H1 (cell line): ENCODE data around the gene CNOT8. TPM values are rescaled to one million over a fixed set of nuclear protein-coding genes. Genes with fewer than 3 reads are reported as not detected.

ENCODE experiments used
- CTCF ChIA-PET: fragments of 300-600 bp; sonication (Branson Sonifier 250); formaldehyde crosslinking; loops from one replicate; lab custom pipeline; 2021; ENCODE audit not compliant: partially characterized antibody; lab: Charles Lee
- POLR2A ChIA-PET: fragments of 300-600 bp; sonication (Branson Sonifier 250); formaldehyde crosslinking; loops from one replicate; lab custom pipeline; 2021; ENCODE audit warnings: inconsistent platforms; ENCODE audit not compliant: partially characterized antibody; lab: Charles Lee
- DNase-seq, 2 experiments: peaks; one replicate each; pipeline versions ENCODE4 v3.0.0 to v3.0.0-alpha.2; 2010 to 2022; ENCODE audit warnings: low spot score in 2 of 2, low read depth in 1 of 2, mixed read lengths in 1 of 2
- FAIRE-seq: peaks from 2 replicates; lab custom pipeline; 2011; peaks lifted over from hg19 to GRCh38; lab: Jason Lieb, UNC
- H2AFZ ChIP-seq: 2 replicates; pipeline ENCODE4 v1.8.1; 2012; ENCODE audit warnings: low read length, inconsistent platforms
- H2AK5ac ChIP-seq: 2 replicates; pipeline ENCODE4 v1.6.1; 2013; ENCODE audit warnings: low read depth, low read length
- H2BK120ac ChIP-seq: replicated peaks from 2 replicates; pipeline ENCODE3; 2013; ENCODE audit warnings: low read depth, low read length, inconsistent platforms
- H2BK12ac ChIP-seq: 2 replicates; pipeline ENCODE4 v1.6.1; 2013; ENCODE audit warnings: low read depth, low read length
- H2BK15ac ChIP-seq: 2 replicates; pipeline ENCODE4 v1.6.1; 2013; ENCODE audit warnings: low read length
- H2BK20ac ChIP-seq: 2 replicates; pipeline ENCODE4 v1.6.1; 2013; ENCODE audit warnings: low read length
- H2BK5ac ChIP-seq: 2 replicates; pipeline ENCODE4 v1.6.1; 2013; ENCODE audit warnings: low read depth, low read length
- H3K14ac ChIP-seq: 2 replicates; pipeline ENCODE4 v1.6.1; 2013; ENCODE audit warnings: inconsistent platforms; ENCODE audit not compliant: insufficient read length
- H3K18ac ChIP-seq: 2 replicates; pipeline ENCODE4 v1.6.1; 2013; ENCODE audit warnings: low read length; ENCODE audit errors: extremely low read depth
- H3K23ac ChIP-seq: 2 replicates; pipeline ENCODE4 v1.6.1; 2013; ENCODE audit warnings: inconsistent platforms; ENCODE audit not compliant: insufficient read length
- H3K23me2 ChIP-seq: 2 replicates; pipeline ENCODE4 v1.6.1; 2013; ENCODE audit warnings: low read depth, low read length
- H3K27ac ChIP-seq: 2 replicates; pipeline ENCODE4 v1.6.1; 2011; ENCODE audit warnings: low read depth, low read length, inconsistent platforms
- H3K27me3 ChIP-seq, 4 experiments: replicated peaks in 1 of 4; 1 replicate in 1 of 4; 2 replicates in 3 of 4; pipeline versions ENCODE4 v1.6.1 to v1.8.1; 2011 to 2013; ENCODE audit warnings: low read length in 3 of 4, mild to moderate bottlenecking in 3 of 4, inconsistent platforms in 2 of 4, mixed read lengths in 2 of 4, moderate library complexity in 1 of 4; ENCODE audit not compliant: control insufficient read depth in 3 of 4, insufficient read depth in 3 of 4; ENCODE audit errors: extremely low read depth in 1 of 4
- H3K36me3 ChIP-seq, 4 experiments: 2 replicates each; pipeline versions ENCODE4 v1.6.1 to v1.8.1; 2011 to 2013; ENCODE audit warnings: mild to moderate bottlenecking in 4 of 4, low read length in 3 of 4, moderate library complexity in 2 of 4, control low read depth in 1 of 4, inconsistent platforms in 1 of 4; ENCODE audit not compliant: insufficient read depth in 4 of 4, control insufficient read depth in 2 of 4
- H3K4ac ChIP-seq: replicated peaks from 2 replicates; pipeline ENCODE3; 2013; ENCODE audit warnings: low read length, low read depth, mixed read lengths, inconsistent platforms; ENCODE audit not compliant: insufficient read length
- H3K4me1 ChIP-seq, 4 experiments: replicated peaks in 1 of 4; 1 replicate in 1 of 4; 2 replicates in 3 of 4; pipeline versions ENCODE4 v1.6.1 to v1.8.1; 2011 to 2013; ENCODE audit warnings: low read length in 3 of 4, inconsistent platforms in 2 of 4, mixed read lengths in 1 of 4; ENCODE audit not compliant: insufficient read depth in 4 of 4, control insufficient read depth in 3 of 4
- H3K4me2 ChIP-seq, 2 experiments: 2 replicates each; pipeline versions ENCODE4 v1.6.1 to v1.8.1; 2011 to 2013; ENCODE audit warnings: low read depth in 2 of 2, low read length in 2 of 2, control low read depth in 1 of 2, inconsistent platforms in 1 of 2, mild to moderate bottlenecking in 1 of 2; ENCODE audit not compliant: insufficient read depth in 1 of 2
- H3K4me3 ChIP-seq, 4 experiments: fragments of 200-600, 300-600 bp in 1 of 4; sonication (generic), shearing (Covaris generic), sonication (Bioruptor Twin) in 1 of 4; 2 replicates each; pipeline versions ENCODE4 v1.5.1 to v1.8.1; 2011 to 2016; ENCODE audit warnings: low read length in 4 of 4, low read depth in 3 of 4, control low read depth in 2 of 4, inconsistent platforms in 2 of 4, mild to moderate bottlenecking in 2 of 4, mixed read lengths in 1 of 4, moderate library complexity in 1 of 4; ENCODE audit not compliant: insufficient read depth in 2 of 4; ENCODE audit errors: extremely low read depth in 1 of 4
- H3K56ac ChIP-seq: replicated peaks from 2 replicates; pipeline ENCODE3; 2013; ENCODE audit warnings: low read depth, mild to moderate bottlenecking, mixed read lengths, low read length, inconsistent platforms; ENCODE audit not compliant: insufficient read length
- H3K79me1 ChIP-seq: 2 replicates; pipeline ENCODE4 v1.6.1; 2013; ENCODE audit warnings: low read depth, low read length, control low read depth
- H3K79me2 ChIP-seq, 2 experiments: 2 replicates each; pipeline versions ENCODE4 v1.6.1 to v1.8.1; 2012 to 2013; ENCODE audit warnings: low read length in 2 of 2, mild to moderate bottlenecking in 2 of 2, inconsistent platforms in 1 of 2; ENCODE audit not compliant: insufficient read depth in 2 of 2, control insufficient read depth in 1 of 2
- H3K9ac ChIP-seq, 4 experiments: replicated peaks in 1 of 4; 1 replicate in 1 of 4; 2 replicates in 3 of 4; pipeline versions ENCODE4 v1.6.1 to v1.8.1; 2011 to 2013; ENCODE audit warnings: low read depth in 3 of 4, low read length in 3 of 4, control low read depth in 2 of 4, mild to moderate bottlenecking in 2 of 4, moderate library complexity in 2 of 4, inconsistent platforms in 1 of 4; ENCODE audit errors: extremely low read depth in 1 of 4
- H3K9me3 ChIP-seq, 2 experiments: 2 replicates each; pipeline versions ENCODE4 v1.6.1 to v1.8.1; 2012 to 2013; ENCODE audit warnings: mild to moderate bottlenecking in 2 of 2, moderate library complexity in 2 of 2, control low read depth in 1 of 2, inconsistent platforms in 1 of 2, low read depth in 1 of 2, low read length in 1 of 2, mixed read lengths in 1 of 2; ENCODE audit not compliant: insufficient read depth in 2 of 2
- H4K20me1 ChIP-seq, 2 experiments: replicated peaks in 1 of 2; 2 replicates each; pipeline versions ENCODE3 to v1.8.1; 2011 to 2013; ENCODE audit warnings: inconsistent platforms in 2 of 2, low read length in 2 of 2, mild to moderate bottlenecking in 1 of 2; ENCODE audit not compliant: insufficient read depth in 2 of 2, control insufficient read depth in 1 of 2
- H4K5ac ChIP-seq: 2 replicates; pipeline ENCODE4 v1.6.1; 2013; ENCODE audit warnings: low read length, low read depth, mixed read lengths, inconsistent platforms; ENCODE audit not compliant: insufficient read length
- H4K8ac ChIP-seq: 2 replicates; pipeline ENCODE4 v1.8.0; 2013; ENCODE audit warnings: mild to moderate bottlenecking, moderate library complexity, low read length, inconsistent platforms; ENCODE audit not compliant: insufficient read depth; ENCODE audit errors: extremely low read depth
- H4K91ac ChIP-seq: replicated peaks from 2 replicates; pipeline ENCODE3; 2013; ENCODE audit warnings: low read length, mixed read lengths, inconsistent platforms; ENCODE audit not compliant: insufficient read length
- POLR2A ChIP-seq, 2 experiments: IDR thresholded peaks; 1 replicate in 1 of 2; 2 replicates in 1 of 2; pipeline ENCODE4 v1.6.1; 2011; ENCODE audit warnings: low read depth in 2 of 2, low read length in 2 of 2, mild to moderate bottlenecking in 2 of 2; ENCODE audit errors: control extremely low read depth in 1 of 2
- POLR2AphosphoS5 ChIP-seq: IDR thresholded peaks from 2 replicates; pipeline ENCODE4 v1.6.1; 2011; ENCODE audit warnings: low read depth, low read length
- POU5F1 ChIP-seq: IDR thresholded peaks from 2 replicates; pipeline ENCODE4 v1.6.1; 2011; ENCODE audit warnings: low read depth, mild to moderate bottlenecking, low read length, moderate library complexity
- WGBS, 2 experiments: shearing (Covaris generic) in 1 of 2; methylation state at CpG; one replicate each; pipeline versions ENCODE4 v1.1.6 to v1.1.7; 2013 to 2015; ENCODE audit warnings: low lambda C conversion rate in 2 of 2, mixed read lengths in 2 of 2, inconsistent platforms in 1 of 2, low coverage in 1 of 2, missing lambda C conversion rate in 1 of 2; ENCODE audit not compliant: insufficient replicate concordance in 2 of 2, insufficient coverage in 1 of 2, insufficient read length in 1 of 2; ENCODE audit errors: extremely low coverage in 1 of 2, missing lambda C conversion rate in 1 of 2; 5-methylcytosine and 5-hydroxymethylcytosine counted together
- polyA plus RNA-seq, 7 experiments: library from polyadenylated mRNA; depleted of rRNA in 3 of 7; stranded (reverse) in 5 of 7; unstranded in 2 of 7; fragments of >200 nt in 5 of 7; fragments of 200-250 nt in 2 of 7; gene quantifications; 1 replicate in 5 of 7; 2 replicates in 1 of 7; 4 replicates in 1 of 7; pipeline versions ENCODE4 v1.2.1 to v1.2.3, GENCODE V29; 2011 to 2013; ENCODE audit warnings: missing spikeins in 2 of 7, mixed read lengths in 2 of 7
- total RNA-seq: library from RNA; stranded (reverse); fragmentation: NEBNext Ultra II Directional; extraction: Animal tissue kit (Norgen Biotek cat#: 25700); gene quantifications from 2 replicates; pipeline ENCODE4 v1.2.1, GENCODE V29; 2021

The CNOT8 gene
- total and polyA plus RNA-seq, 2 of the 8 experiments (the other 6 are each of a cell fraction or from before 2014, with no cell fraction given) = 36.4 to 62.9 TPM

- H3K14ac ChIP-seq = no peak overlapping the region
- no peak overlapping the region for H2AK5ac ChIP-seq
- no peaks in the 10 kb centered on the region for H3K23me2 ChIP-seq
- no peak for DNase-seq
- no peak overlapping the region for H2BK12ac ChIP-seq
- ChIA-PET POLR2A (interaction anchor here (1.0 kb wide), 1 partner anchor 27 kb away, joined by 3 read pairs; no protein-coding TSS in a partner anchor), CTCF (interaction anchor here (1.6 to 3.4 kb wide), 2 partner anchors 9 to 165 kb away, joined by 3 to 12 read pairs; no protein-coding TSS in a partner anchor)
- H3K4ac ChIP-seq = no peak overlapping the region
- H3K18ac ChIP-seq = no peak overlapping the region
- peaks cover 4 to 17% of the 10 kb centered on the region in 2 experiments for H4K20me1 ChIP-seq
- no peak overlapping the region for H3K4me2 ChIP-seq
- H3K79me2 ChIP-seq = peaks cover 0 to 8% of the 10 kb centered on the region in 2 experiments; a peak in 1 of 4 replicates
- H3K9ac ChIP-seq = no peak overlapping the region
- peaks cover 0 to 2% (median 0%) of the 10 kb centered on the region in 4 experiments; a peak in 1 of 7 replicates for H3K4me1 ChIP-seq
- no peak overlapping the region for H2BK120ac ChIP-seq
- no peak overlapping the region for H2AFZ ChIP-seq
- TF ChIP-seq POLR2AphosphoS5 (peak; percentile 41; the same call in 1 of the 2 replicates), POU5F1 (no peak), POLR2A (IDR thresholded peaks at IDR 0.05; ENCODE audit: control extremely low read depth in 1 of 2, low read depth in 2 of 2, low read length in 2 of 2) (no peak)
- no peaks in the 10 kb centered on the region for H3K9me3 ChIP-seq
- H3K36me3 ChIP-seq = peaks cover 26 to 84% (median 60%) of the 10 kb centered on the region in 4 experiments
- no peak overlapping the region for H2BK20ac ChIP-seq
- H3K23ac ChIP-seq = no peak overlapping the region
- FAIRE-seq = no peak
- no peak overlapping the region for H2BK15ac ChIP-seq
- H4K5ac ChIP-seq = no peak overlapping the region
- no peaks in the 10 kb centered on the region for H3K27me3 ChIP-seq
- peaks cover 5% of the 10 kb centered on the region for H3K79me1 ChIP-seq
- no peak overlapping the region for H3K27ac ChIP-seq
- no peak overlapping the region for H2BK5ac ChIP-seq
- no peak overlapping the region for H3K4me3 ChIP-seq
- H4K8ac ChIP-seq = no peak overlapping the region
- no peak overlapping the region for H3K56ac ChIP-seq
- 96% methylated on average over 11 of the region's 11 CpGs; no CpG with 5 or more reads in 1 of the 2 experiments for WGBS, 2 experiments
- H4K91ac ChIP-seq = no peak overlapping the region
Observed at GRCh38 chr5:154815025-154815424, 43.4 kb upstream of the CNOT8 start.
